Stomach (tissue), 4 donors: ENCODE data around the gene ZFAND2B.

Source experiments
- CTCF ChIP-seq, 7 experiments: fragments of 450-650 bp in 4 of 7; fragments of 200-600 bp in 3 of 7; sonication (generic) in 3 of 7; IDR thresholded peaks; one replicate each; pipeline ENCODE4 v1.5.1; 2016 to 2019; ENCODE audit warnings: antibody characterized with exemption in 7 of 7, control low read depth in 2 of 7, mild to moderate bottlenecking in 1 of 7
- EP300 ChIP-seq: sonication (generic); formaldehyde crosslinking; IDR thresholded peaks from one replicate; pipeline ENCODE4 v1.6.1; 2017; ENCODE audit warnings: antibody characterized with exemption
- POLR2A ChIP-seq, 4 donors: fragments of 450-650 bp; IDR thresholded peaks; one replicate each; pipeline ENCODE4 v1.6.1; 2016; ENCODE audit warnings: antibody characterized with exemption in 4 of 4, control low read depth in 2 of 4, mild to moderate bottlenecking in 1 of 4, moderate library complexity in 1 of 4
- POLR2AphosphoS5 ChIP-seq, 3 donors: sonication (generic); formaldehyde crosslinking; IDR thresholded peaks; one replicate each; pipeline ENCODE4 v1.6.1; 2016; ENCODE audit warnings: antibody characterized with exemption in 3 of 3

GRCh38 chr2:219173176-219173575, 33.4 kb upstream of the ZFAND2B start:
- TF ChIP-seq CTCF (IDR thresholded peaks at IDR 0.05) (no peak), POLR2AphosphoS5 (IDR thresholded peaks at IDR 0.05) (no peak), POLR2A (IDR thresholded peaks at IDR 0.05) (no peak), EP300 (no peak)
